ENCODE measurements around the gene PTTG1IP.

DNA sequence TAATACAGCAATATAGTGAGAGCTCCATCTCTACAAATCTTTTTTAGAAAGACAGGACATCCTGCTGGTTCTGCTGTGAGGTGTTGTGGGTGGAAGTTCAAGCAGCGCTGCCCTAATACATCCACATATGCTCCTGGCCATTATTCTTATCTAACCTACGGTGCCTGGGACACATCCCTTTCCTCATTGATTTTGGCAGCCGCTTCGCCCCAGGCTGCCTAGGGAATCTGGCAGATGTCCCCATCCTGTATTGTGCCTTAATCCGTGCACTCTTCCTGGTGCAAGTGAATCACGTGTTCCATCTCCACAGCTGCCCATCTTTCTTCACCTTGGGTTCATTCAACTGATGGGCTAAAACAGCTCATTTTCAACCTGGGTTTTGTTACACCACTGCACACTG, 68.7 kb downstream of the PTTG1IP start:
- no peak for TF ChIP-seq POLR2A (IDR thresholded peaks at IDR 0.05)
- TF ChIP-seq, protein P1, sequence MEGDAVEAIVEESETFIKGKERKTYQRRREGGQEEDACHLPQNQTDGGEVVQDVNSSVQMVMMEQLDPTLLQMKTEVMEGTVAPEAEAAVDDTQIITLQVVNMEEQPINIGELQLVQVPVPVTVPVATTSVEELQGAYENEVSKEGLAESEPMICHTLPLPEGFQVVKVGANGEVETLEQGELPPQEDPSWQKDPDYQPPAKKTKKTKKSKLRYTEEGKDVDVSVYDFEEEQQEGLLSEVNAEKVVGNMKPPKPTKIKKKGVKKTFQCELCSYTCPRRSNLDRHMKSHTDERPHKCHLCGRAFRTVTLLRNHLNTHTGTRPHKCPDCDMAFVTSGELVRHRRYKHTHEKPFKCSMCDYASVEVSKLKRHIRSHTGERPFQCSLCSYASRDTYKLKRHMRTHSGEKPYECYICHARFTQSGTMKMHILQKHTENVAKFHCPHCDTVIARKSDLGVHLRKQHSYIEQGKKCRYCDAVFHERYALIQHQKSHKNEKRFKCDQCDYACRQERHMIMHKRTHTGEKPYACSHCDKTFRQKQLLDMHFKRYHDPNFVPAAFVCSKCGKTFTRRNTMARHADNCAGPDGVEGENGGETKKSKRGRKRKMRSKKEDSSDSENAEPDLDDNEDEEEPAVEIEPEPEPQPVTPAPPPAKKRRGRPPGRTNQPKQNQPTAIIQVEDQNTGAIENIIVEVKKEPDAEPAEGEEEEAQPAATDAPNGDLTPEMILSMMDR (IDR thresholded peaks at IDR 0.05) = no peak
